OCI-LY1 (cell line): ENCODE data around the gene SRI.
A peak's percentile ranks its signal among the peaks of the same experiment; 100 is the strongest.

ENCODE experiments used
- H2AFZ ChIP-seq: fragments of 200-600 bp; sonication (generic), shearing (Covaris generic); 2 replicates; pipeline ENCODE4 v1.6.0; 2014; ENCODE audit warnings: antibody characterized with exemption, mild to moderate bottlenecking, low read length
- H3F3A ChIP-seq: fragments of 200-600 bp; sonication (generic), shearing (Covaris generic); 2 replicates; pipeline ENCODE4 v1.6.0; 2014; ENCODE audit warnings: mild to moderate bottlenecking, antibody characterized with exemption, low read length, moderate library complexity; ENCODE audit not compliant: insufficient read depth
- H3K27ac ChIP-seq: fragments of 200-600 bp; sonication (generic); 2 replicates; pipeline ENCODE4 v1.5.1; 2014; ENCODE audit warnings: low read length, mixed run types, mild to moderate bottlenecking, low read depth; ENCODE audit not compliant: poor library complexity, severe bottlenecking
- H3K27me3 ChIP-seq: fragments of 200-600 bp; sonication (generic); 2 replicates; pipeline ENCODE4 v1.6.0; 2014; ENCODE audit warnings: antibody characterized with exemption, mild to moderate bottlenecking, low read length, moderate library complexity; ENCODE audit not compliant: insufficient read depth
- H3K36me3 ChIP-seq: fragments of 200-600 bp; sonication (generic); 2 replicates; pipeline ENCODE4 v1.6.1; 2014; ENCODE audit warnings: mild to moderate bottlenecking, antibody characterized with exemption, low read length, moderate library complexity, mixed read lengths; ENCODE audit not compliant: insufficient read depth
- H3K4me1 ChIP-seq: fragments of 200-600 bp; sonication (generic); 2 replicates; pipeline ENCODE4 v1.5.1; 2014; ENCODE audit warnings: mild to moderate bottlenecking, low read length, moderate library complexity; ENCODE audit not compliant: insufficient read depth, severe bottlenecking
- H3K4me2 ChIP-seq: fragments of 200-600 bp; sonication (generic), shearing (Covaris generic); 2 replicates; pipeline ENCODE4 v1.6.1; 2014; ENCODE audit warnings: low read length
- H3K4me3 ChIP-seq: fragments of 200-600 bp; sonication (generic); 2 replicates; pipeline ENCODE4 v1.5.1; 2014; ENCODE audit warnings: low read length, low read depth, mild to moderate bottlenecking, mixed read lengths; ENCODE audit not compliant: poor library complexity, severe bottlenecking
- H3K79me2 ChIP-seq: fragments of 200-600 bp; shearing (Covaris generic); 2 replicates; pipeline ENCODE4 v1.6.1; 2016; ENCODE audit warnings: mixed run types, low read length, mixed read lengths; ENCODE audit not compliant: insufficient read depth
- H3K9ac ChIP-seq: fragments of 200-600 bp; sonication (generic), shearing (Covaris generic); 2 replicates; pipeline ENCODE4 v1.6.1; 2014; ENCODE audit warnings: mild to moderate bottlenecking, low read length, mixed read lengths
- H3K9me2 ChIP-seq: fragments of 200-600 bp; sonication (generic), shearing (Covaris generic); 2 replicates; pipeline ENCODE4 v1.6.1; 2014; ENCODE audit warnings: low read depth, mild to moderate bottlenecking, low read length, mixed read lengths
- H3K9me3 ChIP-seq: fragments of 200-600 bp; shearing (Covaris generic); 2 replicates; pipeline ENCODE4 v1.6.1; 2014; ENCODE audit warnings: low read length, mixed read lengths
- H4K20me1 ChIP-seq: fragments of 200-600 bp; sonication (generic), shearing (Covaris generic); 2 replicates; pipeline ENCODE4 v1.6.0; 2016; ENCODE audit warnings: mild to moderate bottlenecking, low read length; ENCODE audit not compliant: insufficient read depth
- CTCF ChIP-seq: fragments of 200-600 bp; sonication (generic), shearing (Covaris generic); IDR thresholded peaks from 2 replicates; pipeline ENCODE4 v1.5.1; 2017; ENCODE audit warnings: mild to moderate bottlenecking, antibody characterized with exemption, low read length, moderate library complexity, mixed read lengths
- EZH2 ChIP-seq: fragments of 200-600 bp; sonication (generic), shearing (Covaris generic); IDR thresholded peaks from 2 replicates; pipeline ENCODE4 v1.8.0; 2017; ENCODE audit warnings: borderline replicate concordance, mixed run types, mild to moderate bottlenecking, antibody characterized with exemption, low read length, moderate library complexity, mixed read lengths

Gene SRI

DNA sequence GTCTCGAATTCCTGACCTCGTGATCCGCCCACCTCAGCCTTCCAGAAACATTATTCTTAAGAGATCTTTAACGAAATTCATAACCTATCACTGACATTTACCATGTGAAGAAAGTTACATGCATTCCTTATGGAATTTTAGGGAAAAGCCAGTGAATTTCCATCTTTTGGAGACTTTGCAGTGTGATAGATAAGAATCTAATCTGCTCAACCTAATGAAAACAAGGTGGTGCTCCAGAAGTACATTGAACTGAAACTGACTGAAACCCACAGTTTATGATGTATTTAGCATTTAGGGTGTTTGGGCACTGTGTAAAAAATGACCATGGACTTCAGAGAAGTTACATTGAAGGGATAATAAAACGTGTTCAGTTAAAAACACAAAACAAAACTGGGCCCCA lies 43.6 kb downstream of the SRI start:
- H3K4me3 ChIP-seq: no peak overlapping the region
- H3K4me1 ChIP-seq: no peaks in the 10 kb centered on the region
- H3K9me2 ChIP-seq: no peaks in the 10 kb centered on the region
- H3K36me3 ChIP-seq: no peaks in the 10 kb centered on the region
- H3K79me2 ChIP-seq: no peaks in the 10 kb centered on the region
- no peaks in the 10 kb centered on the region for H3K27me3 ChIP-seq
- no peak overlapping the region for H3K9ac ChIP-seq
- TF ChIP-seq EZH2 (no peak), CTCF (no peak)
- no peaks in the 10 kb centered on the region for H3F3A ChIP-seq
- no peak overlapping the region for H3K27ac ChIP-seq
- H4K20me1 ChIP-seq: no peaks in the 10 kb centered on the region
- H3K4me2 ChIP-seq: no peak overlapping the region
- no peaks in the 10 kb centered on the region for H3K9me3 ChIP-seq
- no peak overlapping the region for H2AFZ ChIP-seq

DNA sequence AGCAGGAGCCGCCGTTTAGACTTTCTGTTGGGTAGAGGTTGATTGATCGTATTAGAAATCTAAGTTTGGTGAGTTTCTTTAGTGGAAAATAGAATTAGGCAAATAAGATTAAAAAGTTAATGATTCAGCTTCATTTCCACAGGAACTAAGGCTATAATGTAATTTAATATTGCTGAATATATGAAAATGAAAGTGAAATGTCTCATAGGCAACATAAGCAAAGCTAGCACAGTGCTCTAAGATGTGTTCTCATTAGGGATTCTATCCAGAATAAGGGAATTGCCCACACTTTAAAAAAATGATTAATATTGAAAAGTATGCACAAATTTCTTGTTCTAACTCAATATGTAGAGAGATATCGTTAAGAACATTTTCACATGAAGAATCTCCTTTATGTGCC lies 47.0 kb downstream of the SRI start:
- H3K9me3 ChIP-seq: no peaks in the 10 kb centered on the region
- H3K27ac ChIP-seq: no peak overlapping the region
- no peak overlapping the region for H3K9ac ChIP-seq
- H2AFZ ChIP-seq: no peak overlapping the region
- no peak overlapping the region for H3K4me2 ChIP-seq
- no peaks in the 10 kb centered on the region for H3K9me2 ChIP-seq
- H3F3A ChIP-seq: no peaks in the 10 kb centered on the region
- no peaks in the 10 kb centered on the region for H3K4me1 ChIP-seq
- H4K20me1 ChIP-seq: no peaks in the 10 kb centered on the region
- TF ChIP-seq CTCF: no peak
- no peaks in the 10 kb centered on the region for H3K27me3 ChIP-seq
- no peak overlapping the region for H3K4me3 ChIP-seq
- no peaks in the 10 kb centered on the region for H3K36me3 ChIP-seq
- H3K79me2 ChIP-seq: no peaks in the 10 kb centered on the region

- no peaks in the 10 kb centered on the region for H4K20me1 ChIP-seq
- H3K9me3 ChIP-seq: no peaks in the 10 kb centered on the region
- no peaks in the 10 kb centered on the region for H3K36me3 ChIP-seq
- H3K4me1 ChIP-seq: no peaks in the 10 kb centered on the region
- no peaks in the 10 kb centered on the region for H3K79me2 ChIP-seq
- H3K9ac ChIP-seq: no peak overlapping the region
- no peaks in the 10 kb centered on the region for H3K27me3 ChIP-seq
- H3K27ac ChIP-seq: no peak overlapping the region
- no peaks in the 10 kb centered on the region for H3F3A ChIP-seq
- TF ChIP-seq CTCF (peak; percentile 75), EZH2 (no peak)
- H3K4me3 ChIP-seq: no peak overlapping the region
- H3K4me2 ChIP-seq: no peak overlapping the region
- no peak overlapping the region for H2AFZ ChIP-seq
- no peaks in the 10 kb centered on the region for H3K9me2 ChIP-seq
Measured at GRCh38 chr7:88169717-88170320, 50.0 kb downstream of the SRI start.
